ENCODE measurements around the gene HSFX3. TPM values are rescaled to one million over a fixed set of nuclear protein-coding genes. Genes with fewer than 3 reads are reported as not detected.

The HSFX3 gene
- total and polyA plus RNA-seq, 2 of the 8 experiments (the other 6 are each of a cell fraction or from before 2014, with no cell fraction given) = not detected

DNA sequence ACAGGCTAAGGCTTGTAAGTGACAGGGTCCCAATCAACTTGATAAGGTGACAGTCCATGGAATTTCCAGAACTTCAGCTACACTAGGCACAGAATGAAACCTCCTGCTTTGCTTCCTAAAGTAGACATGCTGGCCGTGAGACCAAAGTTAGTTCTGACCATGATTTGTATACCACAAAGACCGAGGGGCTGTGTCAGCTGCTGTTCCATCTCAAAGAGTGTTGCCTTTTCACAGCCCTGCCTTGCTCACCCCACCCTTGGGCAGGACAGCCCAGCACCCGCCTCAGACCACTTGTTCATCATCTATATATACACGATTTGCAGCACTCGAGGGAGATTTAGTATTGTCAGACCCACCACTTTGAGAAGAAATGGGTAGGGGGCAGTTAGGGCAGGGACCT, 50.0 kb downstream of the HSFX3 start:
- H3K14ac ChIP-seq (ENCODE audit: insufficient read length) = no peak overlapping the region
- H3K23me2 ChIP-seq (ENCODE audit: low read depth, low read length) = peaks cover 3% of the 10 kb centered on the region; the same call in 1 of the 2 replicates
- no peak overlapping the region for H2BK120ac ChIP-seq (replicated peaks; ENCODE audit: low read depth, low read length)
- no peak overlapping the region for H3K56ac ChIP-seq (replicated peaks; ENCODE audit: insufficient read length, low read depth, low read length)
- WGBS, 2 experiments (ENCODE audit: extremely low coverage in 1 of 2, insufficient coverage in 1 of 2, insufficient read length in 1 of 2, insufficient replicate concordance in 2 of 2, low coverage in 1 of 2, low lambda C conversion rate in 2 of 2, missing lambda C conversion rate in 1 of 2) = 84% methylated on average over 5 of the region's 5 CpGs; no CpG with 5 or more reads in 1 of the 2 experiments
- no peaks in the 10 kb centered on the region for H3K79me2 ChIP-seq (ENCODE audit: control insufficient read depth in 1 of 2, insufficient read depth in 2 of 2, low read length in 2 of 2)
- no peak overlapping the region for H2BK15ac ChIP-seq (ENCODE audit: low read length)
- H3K9me3 ChIP-seq (ENCODE audit: insufficient read depth in 2 of 2, low read depth in 1 of 2, low read length in 1 of 2) = no peaks in the 10 kb centered on the region
- H3K4ac ChIP-seq (replicated peaks; ENCODE audit: insufficient read length, low read depth, low read length) = no peak overlapping the region
- ChIA-PET POLR2A (ENCODE audit: partially characterized antibody) (no interaction called here), CTCF (ENCODE audit: partially characterized antibody) (no interaction called here)
- FAIRE-seq (no peak), DNase-seq (ENCODE audit: low read depth in 1 of 2, low spot score in 2 of 2) (no peak)
- no peaks in the 10 kb centered on the region for H3K4me1 ChIP-seq (replicated peaks in 1 of 4; ENCODE audit: control insufficient read depth in 3 of 4, insufficient read depth in 4 of 4, low read length in 3 of 4)
- no peak overlapping the region for H2AFZ ChIP-seq (ENCODE audit: low read length)
- no peak overlapping the region for H3K4me3 ChIP-seq (ENCODE audit: extremely low read depth in 1 of 4, insufficient read depth in 2 of 4, low read depth in 3 of 4, low read length in 4 of 4)
- no peak overlapping the region for H4K8ac ChIP-seq (ENCODE audit: extremely low read depth, insufficient read depth, low read length)
- H3K36me3 ChIP-seq (ENCODE audit: control insufficient read depth in 2 of 4, insufficient read depth in 4 of 4, low read length in 3 of 4) = peaks cover 0 to 10% (median 2%) of the 10 kb centered on the region in 4 experiments; a peak in 5 of 8 replicates
- H3K27ac ChIP-seq (ENCODE audit: low read depth, low read length) = no peak overlapping the region
- no peak overlapping the region for H3K9ac ChIP-seq (replicated peaks in 1 of 4; ENCODE audit: extremely low read depth in 1 of 4, low read depth in 3 of 4, low read length in 3 of 4)
- no peak overlapping the region for H2AK5ac ChIP-seq (ENCODE audit: low read depth, low read length)
- no peak overlapping the region for H4K5ac ChIP-seq (ENCODE audit: insufficient read length, low read depth, low read length)
- no peaks in the 10 kb centered on the region for H3K79me1 ChIP-seq (ENCODE audit: low read depth, low read length)
- no peak overlapping the region for H2BK5ac ChIP-seq (ENCODE audit: low read depth, low read length)
- H3K27me3 ChIP-seq (replicated peaks in 1 of 4; ENCODE audit: control insufficient read depth in 3 of 4, extremely low read depth in 1 of 4, insufficient read depth in 3 of 4, low read length in 3 of 4) = peaks cover 0 to 3% (median 0%) of the 10 kb centered on the region in 4 experiments; a peak in 1 of 7 replicates
- no peak overlapping the region for H3K4me2 ChIP-seq (ENCODE audit: insufficient read depth in 1 of 2, low read depth in 2 of 2, low read length in 2 of 2)
- H3K23ac ChIP-seq (ENCODE audit: insufficient read length) = no peak overlapping the region
- TF ChIP-seq KDM5A (IDR thresholded peaks at IDR 0.05; ENCODE audit: low read length) (no peak), RBBP5 (IDR thresholded peaks at IDR 0.05; ENCODE audit: borderline replicate concordance, low read depth, low read length) (no peak), ZNF274 (IDR thresholded peaks at IDR 0.05; ENCODE audit: borderline replicate concordance, extremely low read depth, low read length) (no peak), GABPA (IDR thresholded peaks at IDR 0.05; ENCODE audit: borderline replicate concordance, insufficient read depth, low read length) (no peak), TEAD4 (IDR thresholded peaks at IDR 0.05; ENCODE audit: low read depth, low read length) (no peak), BCL11A (IDR thresholded peaks at IDR 0.05; ENCODE audit: low read depth in 2 of 2, low read length in 2 of 2) (no peak), ASH2L (IDR thresholded peaks at IDR 0.05; ENCODE audit: low read length) (no peak), RXRA (IDR thresholded peaks at IDR 0.05; ENCODE audit: insufficient read depth, low read depth, low read length) (no peak), SUZ12 (IDR thresholded peaks at IDR 0.05; ENCODE audit: low read length) (no peak), HDAC6 (IDR thresholded peaks at IDR 0.05; ENCODE audit: low read depth, low read length) (no peak), CHD1 (IDR thresholded peaks at IDR 0.05; ENCODE audit: low read depth, low read length) (no peak)
- TF ChIP-seq, protein P1, sequence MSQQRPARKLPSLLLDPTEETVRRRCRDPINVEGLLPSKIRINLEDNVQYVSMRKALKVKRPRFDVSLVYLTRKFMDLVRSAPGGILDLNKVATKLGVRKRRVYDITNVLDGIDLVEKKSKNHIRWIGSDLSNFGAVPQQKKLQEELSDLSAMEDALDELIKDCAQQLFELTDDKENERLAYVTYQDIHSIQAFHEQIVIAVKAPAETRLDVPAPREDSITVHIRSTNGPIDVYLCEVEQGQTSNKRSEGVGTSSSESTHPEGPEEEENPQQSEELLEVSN (IDR thresholded peaks at IDR 0.05) = no peak
- TF ChIP-seq, protein P2, sequence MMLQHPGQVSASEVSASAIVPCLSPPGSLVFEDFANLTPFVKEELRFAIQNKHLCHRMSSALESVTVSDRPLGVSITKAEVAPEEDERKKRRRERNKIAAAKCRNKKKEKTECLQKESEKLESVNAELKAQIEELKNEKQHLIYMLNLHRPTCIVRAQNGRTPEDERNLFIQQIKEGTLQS (IDR thresholded peaks at IDR 0.05; ENCODE audit: insufficient read depth, low read depth, low read length) = no peak
- H2BK12ac ChIP-seq (ENCODE audit: low read depth, low read length) = no peak overlapping the region
- H2BK20ac ChIP-seq (ENCODE audit: low read length) = no peak overlapping the region
- no peaks in the 10 kb centered on the region for H4K20me1 ChIP-seq (replicated peaks in 1 of 2; ENCODE audit: control insufficient read depth in 1 of 2, insufficient read depth in 2 of 2, low read length in 2 of 2)
- no peak overlapping the region for H3K18ac ChIP-seq (ENCODE audit: extremely low read depth, low read length)
- H4K91ac ChIP-seq (replicated peaks; ENCODE audit: insufficient read length, low read length) = no peak overlapping the region
